Stimulated activated CD8-positive, alpha-beta memory T cell treated with anti-CD3 and anti-CD28 coated beads, Interleukin-15, amount 100 ng/mL, for 48 hours (primary cell): Measurements from ENCODE around the gene HOXA1.

Source experiments
- DNase-seq, 2 donors: peaks; one replicate each; pipeline ENCODE4 v3.0.0-alpha.2; 2020; ENCODE audit warnings: low read depth in 2 of 2

The HOXA1 gene

DNA sequence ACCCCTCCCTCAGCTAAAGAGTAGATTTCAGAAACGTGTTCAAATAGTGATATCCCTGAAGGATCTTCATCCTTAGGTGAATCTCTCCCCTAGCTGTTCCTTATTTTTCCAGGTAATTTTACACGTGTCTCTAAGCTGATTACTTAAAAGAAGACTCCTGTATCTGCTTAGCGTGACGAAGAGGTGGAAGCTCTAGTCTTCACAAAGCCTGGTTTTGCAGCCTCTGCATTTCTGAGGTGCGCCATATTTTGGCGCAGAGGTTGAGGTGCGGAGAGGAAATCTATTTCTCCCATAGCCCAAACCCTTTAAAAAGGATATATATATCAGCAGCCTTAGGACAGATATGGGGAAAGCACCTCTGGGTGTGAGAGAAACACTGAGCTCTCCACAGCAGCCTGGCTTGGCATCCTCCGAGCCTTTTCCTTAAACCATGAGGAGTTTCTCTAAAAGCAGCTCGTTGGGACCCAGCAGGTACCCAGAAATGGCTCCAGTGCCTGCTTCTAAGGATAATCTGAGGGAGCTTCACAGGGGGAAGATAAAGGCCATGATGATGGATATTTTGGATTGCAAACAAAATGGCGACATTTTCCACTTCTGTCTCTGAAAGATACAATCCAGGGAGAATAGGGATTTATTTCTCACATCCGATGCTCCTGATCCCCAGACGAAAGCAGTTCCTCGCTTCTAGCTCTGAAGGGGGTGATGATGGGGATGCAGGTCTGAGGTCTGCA lies 9.7 kb upstream of the HOXA1 start:
- DNase-seq: no peak

DNA sequence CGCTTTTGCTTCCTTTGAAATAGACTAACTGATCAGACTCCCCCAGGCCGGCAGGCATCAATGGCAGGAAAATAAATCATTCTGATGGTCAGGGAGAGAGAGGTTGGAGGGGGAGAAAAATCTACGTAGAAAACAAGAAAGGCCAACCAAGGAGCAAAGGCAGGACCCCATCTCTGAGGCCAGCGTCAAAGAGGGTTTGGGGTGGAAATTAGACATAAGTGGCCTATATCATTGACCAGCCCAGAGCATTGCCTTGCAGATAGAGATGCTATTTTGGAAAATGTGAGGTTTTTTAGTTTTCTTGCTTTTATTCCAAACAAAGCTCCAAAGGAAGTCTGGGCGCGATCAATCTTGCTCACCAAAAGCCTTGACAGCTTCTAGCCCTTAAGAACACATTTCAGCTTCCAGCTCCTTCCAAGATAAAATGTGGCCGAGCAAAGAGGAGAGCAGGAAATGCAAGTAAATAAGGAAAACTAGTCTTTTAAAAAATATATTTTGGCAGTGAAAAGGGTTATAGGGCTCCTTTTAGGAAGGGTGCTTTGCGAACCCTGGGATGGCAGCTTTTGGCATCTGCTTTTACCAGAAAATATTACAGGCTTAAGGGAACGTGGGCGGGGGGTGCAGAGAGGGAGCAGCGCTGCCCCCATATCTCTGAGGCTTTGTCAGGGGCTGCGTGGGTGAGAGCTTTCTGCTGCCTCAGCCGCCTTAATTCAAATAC lies 8.7 kb upstream of the HOXA1 start:
- no peak for DNase-seq

DNA sequence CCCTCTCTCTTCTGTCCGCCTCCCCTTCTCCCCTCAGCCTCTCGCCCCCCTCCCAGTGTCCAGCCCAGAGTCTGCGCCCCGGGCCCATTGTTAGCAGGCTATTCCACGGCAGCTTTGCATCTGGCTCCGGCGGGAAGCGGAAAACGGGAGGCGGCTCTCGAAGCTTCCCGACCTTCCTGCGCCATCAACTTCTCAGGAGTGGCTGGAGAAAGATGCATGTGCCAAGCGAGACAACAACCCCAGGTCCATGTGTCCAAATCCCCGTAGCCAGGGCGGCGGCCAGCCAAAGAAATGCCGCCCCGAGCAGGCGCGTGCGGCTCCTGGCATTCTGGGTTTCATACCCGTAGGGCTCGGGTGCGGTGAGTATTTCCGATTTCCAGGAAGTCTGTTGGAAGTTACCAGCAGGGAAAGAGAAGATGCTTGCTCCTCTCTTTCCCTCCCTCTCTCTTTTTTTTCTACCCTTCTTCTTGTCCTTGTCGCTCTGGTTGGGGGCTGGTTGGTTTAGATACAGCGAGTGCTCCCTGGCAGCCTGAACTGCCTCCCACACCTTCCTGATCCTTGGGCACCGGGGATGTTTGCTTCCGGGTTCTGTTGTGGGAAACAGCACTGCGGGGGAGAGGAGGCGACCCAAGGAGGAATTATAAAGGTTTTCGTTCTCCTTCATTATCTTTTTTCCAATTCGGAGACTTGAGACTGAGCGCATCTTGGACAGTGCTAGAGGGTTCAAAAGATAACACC lies 7.9 kb upstream of the HOXA1 start:
- no peak for DNase-seq

- DNase-seq: no peak
Observed at GRCh38 chr7:27102581-27103442, 7.0 kb upstream of the HOXA1 start, which contains the start of gene HOXA2. TSS of gene HOXA2 (minus strand) at chr7:27102683. CDS start at chr7:27102500, 183 bp downstream.

DNA sequence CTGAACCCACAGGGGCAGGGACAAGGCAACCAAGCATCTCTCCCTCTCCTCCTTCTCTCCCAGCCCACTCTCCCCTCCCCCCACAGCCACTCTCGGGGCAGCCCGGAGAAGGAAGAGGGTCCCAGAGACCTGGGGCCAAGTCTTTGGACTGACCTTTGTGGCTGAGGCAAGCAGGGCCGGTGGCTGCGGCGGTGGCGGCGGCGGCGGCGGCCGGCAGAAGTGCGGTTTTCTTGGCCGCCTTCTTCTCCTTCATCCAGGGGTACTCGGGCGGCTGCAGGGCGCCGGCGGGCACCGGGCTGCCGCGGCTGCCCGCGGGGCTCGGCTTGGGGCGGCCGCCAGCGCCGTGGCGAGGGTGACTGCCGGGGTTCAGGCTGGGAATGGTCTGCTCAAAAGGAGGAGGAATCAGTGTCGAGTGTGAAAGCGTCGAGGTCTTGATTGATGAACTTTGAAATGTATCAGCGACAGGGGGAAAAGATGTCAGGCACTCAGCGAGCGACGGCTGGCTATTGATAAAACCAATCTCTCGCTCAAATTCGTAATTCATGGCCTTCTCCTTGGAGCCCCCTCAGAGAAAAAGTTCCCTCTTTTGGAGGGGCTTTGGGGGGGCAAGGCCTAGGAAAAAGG lies 6.3 kb upstream of the HOXA1 start:
- DNase-seq: no peak

GRCh38 chr7:27101171-27101956 lies 5.6 kb upstream of the HOXA1 start:
- no peak for DNase-seq

GRCh38 chr7:27100694-27101170 lies 4.9 kb upstream of the HOXA1 start:
- no peak for DNase-seq

DNA sequence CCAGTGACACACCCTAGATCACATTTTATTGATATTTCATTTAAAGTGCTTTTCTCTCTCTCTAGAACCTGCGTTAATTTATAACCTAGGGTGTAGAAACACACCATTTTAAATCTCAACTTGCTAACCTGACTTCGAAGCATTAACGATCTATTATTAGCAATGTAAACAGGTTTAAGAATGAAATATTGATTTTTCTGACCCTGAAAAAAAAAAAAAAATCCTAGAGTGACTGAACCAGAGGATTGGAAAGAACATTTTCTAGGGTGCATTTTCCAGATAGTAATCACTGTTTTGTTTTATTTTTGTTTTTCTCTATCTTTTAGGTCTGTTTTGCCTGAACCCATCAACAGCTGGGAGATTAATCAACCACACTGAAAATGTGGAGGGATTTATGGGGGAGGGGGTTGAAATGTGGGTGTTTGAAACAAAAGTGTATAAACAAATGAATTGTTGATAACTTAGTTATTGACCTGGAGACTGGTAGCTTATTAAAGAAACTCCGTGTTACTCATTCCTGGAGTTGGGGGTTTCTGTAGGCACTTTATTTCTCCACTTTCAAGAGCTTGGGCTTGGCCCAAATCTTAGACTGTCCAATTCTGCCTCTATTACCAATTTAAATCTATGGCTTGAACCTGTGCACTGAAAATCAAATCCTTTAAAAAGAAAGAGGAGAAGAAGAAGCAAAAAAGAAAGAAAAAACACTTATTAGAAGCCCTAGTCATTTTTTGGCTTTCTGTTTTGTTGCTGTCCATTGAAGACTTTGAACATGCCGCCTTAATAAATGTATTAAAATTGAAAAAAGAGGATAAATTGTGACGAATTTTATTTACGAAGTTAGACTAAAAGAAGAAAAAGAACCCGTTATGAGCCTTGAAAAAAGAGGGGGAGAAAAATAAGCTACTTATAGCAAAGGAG lies 3.9 kb upstream of the HOXA1 start:
- no peak for DNase-seq

DNA sequence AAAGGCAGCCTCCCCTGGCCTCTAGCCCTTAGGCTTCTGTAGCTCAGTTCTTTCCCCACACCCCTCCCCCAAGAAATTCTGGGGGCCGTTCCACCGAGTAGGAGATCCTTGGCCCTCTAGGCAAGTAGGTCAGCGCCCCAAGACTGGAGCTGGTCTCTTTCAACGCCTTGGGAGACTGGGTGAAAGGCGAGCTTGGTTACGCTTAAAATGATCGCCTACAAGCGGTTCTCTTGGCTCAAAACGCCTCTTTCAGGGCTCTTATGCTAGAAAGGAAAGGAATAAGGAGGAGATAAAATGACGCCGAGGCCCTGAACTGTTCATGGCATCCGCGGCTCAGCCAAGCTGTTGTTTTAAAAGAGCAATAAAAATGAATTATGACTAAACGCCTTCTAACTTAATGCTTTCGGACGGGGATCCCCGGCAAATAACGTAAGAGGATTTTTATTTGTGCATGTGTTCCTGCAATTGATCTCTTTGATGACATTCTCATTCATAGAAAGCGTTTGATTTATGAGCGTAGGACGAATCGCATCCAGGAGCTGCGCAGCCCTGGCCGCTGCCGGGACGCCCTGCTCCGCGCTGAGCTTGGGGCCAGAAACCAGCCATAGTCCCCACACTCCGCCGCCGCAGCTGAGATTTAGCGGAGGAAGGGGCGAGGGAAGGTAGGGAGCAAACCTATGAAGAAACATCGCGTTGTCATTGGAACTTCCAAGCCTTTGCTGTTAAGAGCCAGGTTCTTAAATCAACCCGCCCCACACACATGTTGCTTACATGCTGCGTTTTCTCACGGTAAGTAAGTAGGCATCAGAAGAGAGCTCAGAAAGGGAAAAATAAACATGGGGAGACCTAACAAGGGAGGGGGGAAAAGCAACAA lies 3.0 kb upstream of the HOXA1 start:
- DNase-seq: no peak

DNA sequence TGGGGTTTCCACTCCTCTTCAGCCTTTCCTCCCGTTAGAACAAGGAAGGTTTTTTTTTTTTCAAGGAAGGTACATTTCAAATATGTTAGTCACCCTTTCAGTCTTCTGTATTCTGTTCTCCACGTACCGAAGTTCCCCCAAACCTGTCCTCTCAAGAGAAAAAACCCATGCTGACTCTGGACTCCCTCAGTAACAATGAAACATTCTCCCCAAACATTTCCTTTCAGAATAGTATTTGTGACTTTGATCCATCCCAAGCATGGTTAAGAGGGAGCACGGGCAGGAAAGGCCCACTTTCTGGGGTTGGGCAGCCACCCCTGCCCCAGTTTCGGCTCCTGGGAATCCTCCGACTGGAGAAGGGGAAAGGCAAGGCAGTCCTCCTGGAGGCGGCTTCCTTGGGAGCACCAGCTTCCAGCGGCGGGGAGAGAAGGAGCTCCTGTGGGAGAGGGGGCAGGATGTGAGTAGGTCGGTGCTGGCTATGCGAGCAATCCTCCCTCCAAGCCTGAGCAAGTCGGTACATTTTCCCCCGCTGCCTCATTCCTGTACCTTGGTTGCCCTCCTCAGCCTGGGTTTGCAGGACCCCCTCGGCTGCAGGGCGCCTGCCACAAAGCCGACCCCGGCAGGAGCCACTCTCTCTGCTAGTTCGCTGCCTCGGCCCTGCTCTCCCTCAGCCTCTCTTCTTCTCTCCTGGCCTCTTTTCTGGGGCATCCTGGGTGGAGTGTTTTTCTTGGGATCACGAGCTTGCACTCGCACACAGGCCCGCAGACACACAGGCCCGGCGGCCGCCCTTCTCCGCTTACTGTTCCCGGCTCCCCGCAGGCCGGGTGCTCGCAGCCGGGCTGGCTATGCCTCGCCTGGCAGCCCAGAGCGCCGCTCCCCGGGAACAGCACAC lies 2.1 kb upstream of the HOXA1 start:
- no peak for DNase-seq

GRCh38 chr7:27096768-27097514 lies 1.1 kb upstream of the HOXA1 start:
- no peak for DNase-seq

GRCh38 chr7:27095050-27095896 lies 527 bp downstream of the HOXA1 start:
- DNase-seq: peak in 1 of 2 donors; percentile 4

- DNase-seq: no peak
Observed at GRCh38 chr7:27094304-27095049, 1.3 kb downstream of the HOXA1 start.

DNA sequence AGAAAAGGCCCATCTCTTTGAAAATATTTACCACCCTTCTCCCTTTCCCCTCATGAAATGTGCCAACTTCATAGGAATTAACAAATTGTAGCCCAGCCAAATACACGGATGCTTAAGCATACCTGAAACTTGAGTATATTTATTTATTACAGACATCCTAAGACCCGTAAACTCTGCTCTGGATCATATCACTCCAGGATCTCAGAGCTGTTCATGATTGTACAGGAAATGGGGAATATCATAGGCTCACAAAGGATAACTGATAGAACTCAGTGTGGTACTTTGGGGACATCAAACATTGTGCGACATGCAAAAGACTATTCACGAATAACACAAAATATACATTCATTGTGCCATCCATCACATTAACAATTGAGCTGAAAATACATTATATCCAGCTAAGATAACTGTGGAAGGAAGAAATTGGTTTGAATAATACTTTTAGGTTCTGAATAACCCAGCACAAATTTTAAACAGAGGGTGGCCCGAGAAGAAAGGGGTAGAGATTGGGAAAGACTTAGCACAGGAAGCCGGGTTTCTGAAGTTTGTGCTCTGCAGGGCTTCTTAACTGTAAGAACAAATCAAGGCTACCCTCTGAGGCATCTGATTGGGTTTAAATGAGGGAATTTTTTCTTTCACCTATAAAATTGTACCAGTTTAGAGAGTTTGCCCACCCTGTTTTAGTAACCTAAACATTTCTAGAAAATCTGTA lies 2.5 kb downstream of the HOXA1 start:
- DNase-seq: no peak
